Pancreas (tissue), 10 donors: ENCODE measurements around the gene SEMA4D. TPM values are rescaled to one million over a fixed set of nuclear protein-coding genes. Genes with fewer than 3 reads are reported as not detected.

ENCODE experiments used
- ATAC-seq, 4 donors: fragments of 200-7000 bp; cut with Tn5 transposase; one replicate each; pipeline versions ENCODE4 v1.8.0 to v1.9.1; 2020; ENCODE audit warnings: mild to moderate bottlenecking in 4 of 4, moderate library complexity in 4 of 4
- DNase-seq, 6 donors: peaks; one replicate each; pipeline ENCODE4 v3.0.0-alpha.2; 2020
- FAIRE-seq: peaks from 2 replicates; lab custom pipeline; 2012; peaks lifted over from hg19 to GRCh38; lab: Jason Lieb, UNC
- H3K27ac ChIP-seq, 4 donors: fragments of 200-600 bp; sonication (generic); 1 replicate in 3 of 4; 2 replicates in 1 of 4; pipeline versions ENCODE4 v1.5.0 to v1.8.0; 2020
- H3K27me3 ChIP-seq, 4 donors: fragments of 200-600 bp; one replicate each; pipeline ENCODE4 v1.8.0; 2021
- H3K36me3 ChIP-seq, 3 donors: fragments of 200-600 bp; sonication (generic) in 1 of 3; one replicate each; pipeline versions ENCODE4 v1.5.0 to v1.8.0; 2020 to 2021
- H3K4me1 ChIP-seq, 3 donors: fragments of 200-600 bp; one replicate each; pipeline ENCODE4 v1.8.0; 2021
- H3K4me3 ChIP-seq, 4 donors: fragments of 200-600 bp; sonication (generic) in 2 of 4; one replicate each; pipeline versions ENCODE4 v1.5.0 to v1.8.0; 2020 to 2021
- H3K9me3 ChIP-seq, 4 donors: fragments of 200-600 bp; one replicate each; pipeline ENCODE4 v1.8.0; 2021
- WGBS, 2 donors: extraction: QIAGEN DNeasy Blood & Tissue Kit; methylation state at CpG; one replicate each; pipeline ENCODE4 v1.1.7; 2013; 5-methylcytosine and 5-hydroxymethylcytosine counted together
- intact Hi-C, 3 donors: fragments of 100-400 bp; cut with DNase I; formaldehyde crosslinking; loops; one replicate each; pipeline versions ENCODE4 v1.11.1 to v1.14.2; 2022
- polyA plus RNA-seq, 2 donors: library from polyadenylated mRNA; stranded (reverse); fragments of 200-250 nt; gene quantifications; one replicate each; pipeline ENCODE4 v1.2.3, GENCODE V29; 2013
- total RNA-seq, 6 donors: library from RNA; stranded (reverse); fragmentation: NEBNext Ultra II Directional in 4 of 6; extraction: Animal tissue kit (Norgen Biotek cat#: 25700) in 4 of 6; gene quantifications; one replicate each; pipeline versions ENCODE4 v1.2.1 to v1.2.4, GENCODE V29; 2021 to 2023
- TF ChIP-seq, protein P1 (sequence below), 4 donors: fragments of 200-600 bp; sonication (generic) in 3 of 4; IDR thresholded peaks; one replicate each; pipeline versions ENCODE4 v1.5.0 to v1.8.0; 2021; ENCODE audit warnings: antibody characterized with exemption in 4 of 4
- donor health status: healthy with polysubstance abuse.
- donor health status: DM: no; HTN: no; CAD: no; lungs with moderate emphysema.
- donor health status: DM: no; HTN: no; CAD: no.
- donor health status: control.
- donor health status: control.
- donor health status: Bipolar disorder and iron deficiency.
- donor health status: DM: yes; HTN: yes; CAD: no.
- donor health status: DM: no; HTN: no; CAD: no.
- donor health status: DM: no; HTN: no; CAD: no.
- donor health status: DM: yes; HTN: yes; CAD: no.

SEMA4D gene
- total and polyA plus RNA-seq, 8 donors, result 7.1 to 29.7 (median 12.9) TPM

DNA sequence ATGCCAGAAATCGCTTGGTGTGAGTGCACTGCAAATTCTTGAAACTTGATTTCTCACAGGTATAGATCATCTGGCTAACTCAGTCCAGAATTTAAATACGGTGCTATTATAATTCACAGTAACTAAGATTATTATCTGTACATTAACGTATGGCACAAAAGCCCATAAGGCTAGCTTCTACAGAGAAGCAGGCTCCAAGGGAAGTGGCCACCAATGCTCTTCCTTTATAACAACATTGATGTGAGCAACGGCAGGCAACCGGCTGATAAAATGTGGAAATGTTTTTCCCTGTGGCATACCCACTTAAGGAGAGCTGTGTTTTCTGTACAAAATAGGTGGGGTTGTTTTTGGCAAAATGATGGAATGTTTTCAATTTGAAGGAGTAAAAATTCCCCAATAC is 35.7 kb downstream of the SEMA4D start:
- TF ChIP-seq, protein P1, sequence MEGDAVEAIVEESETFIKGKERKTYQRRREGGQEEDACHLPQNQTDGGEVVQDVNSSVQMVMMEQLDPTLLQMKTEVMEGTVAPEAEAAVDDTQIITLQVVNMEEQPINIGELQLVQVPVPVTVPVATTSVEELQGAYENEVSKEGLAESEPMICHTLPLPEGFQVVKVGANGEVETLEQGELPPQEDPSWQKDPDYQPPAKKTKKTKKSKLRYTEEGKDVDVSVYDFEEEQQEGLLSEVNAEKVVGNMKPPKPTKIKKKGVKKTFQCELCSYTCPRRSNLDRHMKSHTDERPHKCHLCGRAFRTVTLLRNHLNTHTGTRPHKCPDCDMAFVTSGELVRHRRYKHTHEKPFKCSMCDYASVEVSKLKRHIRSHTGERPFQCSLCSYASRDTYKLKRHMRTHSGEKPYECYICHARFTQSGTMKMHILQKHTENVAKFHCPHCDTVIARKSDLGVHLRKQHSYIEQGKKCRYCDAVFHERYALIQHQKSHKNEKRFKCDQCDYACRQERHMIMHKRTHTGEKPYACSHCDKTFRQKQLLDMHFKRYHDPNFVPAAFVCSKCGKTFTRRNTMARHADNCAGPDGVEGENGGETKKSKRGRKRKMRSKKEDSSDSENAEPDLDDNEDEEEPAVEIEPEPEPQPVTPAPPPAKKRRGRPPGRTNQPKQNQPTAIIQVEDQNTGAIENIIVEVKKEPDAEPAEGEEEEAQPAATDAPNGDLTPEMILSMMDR (IDR thresholded peaks at IDR 0.05), result no peak
- no peak for FAIRE-seq

GRCh38 chr9:89461265-89461664 is 36.6 kb downstream of the SEMA4D start:
- no peak for FAIRE-seq
- 75 to 78% methylated on average over 8 of the region's 8 CpGs for WGBS, 2 donors
- peak in 2 of 4 donors; percentile 64 to 73 for ATAC-seq

More for the DNA sequence above, 35.7 kb downstream of the SEMA4D start:
- no peak for DNase-seq
- Histone ChIP-seq H3K9me3 (no peaks in the 10 kb centered on the region), H3K4me1 (no peaks in the 10 kb centered on the region), H3K4me3 (no peak overlapping the region), H3K36me3 (no peaks in the 10 kb centered on the region), H3K27me3 (no peaks in the 10 kb centered on the region), H3K27ac (no peak overlapping the region)
- no peak for ATAC-seq
- intact Hi-C loops, result no loop called here
- 81 to 89% methylated on average over 5 of the region's 5 CpGs for WGBS, 2 donors

DNA sequence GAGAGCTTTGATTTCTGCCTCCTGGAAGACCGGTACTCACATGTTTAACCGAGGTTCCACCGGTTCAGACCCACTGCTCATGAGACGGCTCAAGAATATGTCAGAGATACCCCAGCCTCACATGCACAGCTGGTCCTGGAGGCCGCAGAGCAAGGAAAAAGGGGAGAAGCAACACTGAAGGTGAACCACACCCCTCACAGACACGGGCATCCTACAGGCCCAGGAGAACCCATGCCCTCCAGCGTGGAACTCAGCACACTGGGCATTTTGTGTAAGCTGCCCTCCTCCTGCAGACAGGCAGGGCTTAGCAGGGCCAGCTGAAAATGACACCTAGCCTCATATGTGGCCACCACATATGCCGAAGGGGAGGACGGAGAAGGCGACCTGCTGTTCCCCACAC is 37.4 kb downstream of the SEMA4D start:
- intact Hi-C loops, result no loop called here
- no peaks in the 10 kb centered on the region for H3K36me3 ChIP-seq
- no peak overlapping the region for H3K27ac ChIP-seq
- TF ChIP-seq, protein P1 (IDR thresholded peaks at IDR 0.05), result no peak
- no peaks in the 10 kb centered on the region for H3K9me3 ChIP-seq
- 86 to 91% methylated on average over 10 of the region's 10 CpGs for WGBS, 2 donors
- no peak overlapping the region for H3K4me3 ChIP-seq
- no peak for FAIRE-seq
- no peak for ATAC-seq
- H3K4me1 ChIP-seq, result no peaks in the 10 kb centered on the region
- peak in 1 of 6 donors; percentile 41 for DNase-seq
- H3K27me3 ChIP-seq, result no peaks in the 10 kb centered on the region

More at GRCh38 chr9:89461265-89461664, 36.6 kb downstream of the SEMA4D start:
- Histone ChIP-seq H3K4me3 (no peak overlapping the region), H3K36me3 (no peaks in the 10 kb centered on the region), H3K9me3 (no peaks in the 10 kb centered on the region), H3K4me1 (no peaks in the 10 kb centered on the region), H3K27me3 (no peaks in the 10 kb centered on the region), H3K27ac (no peak overlapping the region)
- TF ChIP-seq, protein P1 (IDR thresholded peaks at IDR 0.05), result no peak
- intact Hi-C loops, result no loop called here
- DNase-seq, result no peak

DNA sequence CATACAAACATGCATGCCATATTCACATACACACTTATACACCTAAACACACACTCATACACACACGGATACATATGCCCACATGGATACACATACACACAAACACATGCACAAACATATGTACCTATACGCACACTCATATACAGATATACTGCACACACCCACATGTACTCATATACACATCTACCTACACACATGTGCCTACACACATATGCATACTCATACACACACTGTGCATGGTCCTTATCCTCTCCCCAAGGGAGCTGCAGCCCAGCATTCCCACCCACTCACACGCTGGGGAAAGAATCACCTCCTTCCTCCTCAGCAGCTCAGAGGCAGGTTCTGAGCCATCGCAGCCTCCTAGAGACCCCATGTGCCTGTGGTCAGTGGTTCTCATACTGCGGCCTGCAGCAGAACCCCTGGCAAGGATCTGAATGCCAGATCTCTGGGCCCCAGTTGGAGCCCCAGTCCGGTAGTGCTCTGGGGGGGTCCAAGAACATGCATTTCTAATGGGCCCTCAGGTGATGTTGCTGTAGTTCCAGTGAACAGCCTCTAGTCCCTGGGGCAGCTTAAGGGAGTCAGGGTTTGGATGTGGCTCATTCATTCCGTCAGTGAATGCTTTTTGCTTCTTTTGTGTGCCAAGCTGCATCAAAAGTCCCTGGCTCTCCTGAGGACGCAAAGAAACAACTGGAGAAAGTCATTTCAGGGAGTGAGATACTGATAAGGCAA is 39.0 kb downstream of the SEMA4D start:
- Histone ChIP-seq H3K27ac (no peak overlapping the region), H3K27me3 (no peaks in the 10 kb centered on the region), H3K9me3 (no peaks in the 10 kb centered on the region), H3K4me3 (no peak overlapping the region), H3K36me3 (no peaks in the 10 kb centered on the region), H3K4me1 (no peaks in the 10 kb centered on the region)
- ATAC-seq, result no peak
- WGBS, 2 donors, result 92 to 96% methylated on average over 8 of the region's 8 CpGs
- TF ChIP-seq, protein P1 (IDR thresholded peaks at IDR 0.05), result no peak
- intact Hi-C loops, result no loop called here
- FAIRE-seq, result no peak
- DNase-seq, result peak in 1 of 6 donors; percentile 24

- intact Hi-C loops, result no loop called here
- Histone ChIP-seq H3K9me3 (no peaks in the 10 kb centered on the region), H3K36me3 (no peaks in the 10 kb centered on the region), H3K4me3 (no peak overlapping the region), H3K4me1 (no peaks in the 10 kb centered on the region), H3K27ac (no peak overlapping the region), H3K27me3 (no peaks in the 10 kb centered on the region)
- DNase-seq (peak in 1 of 6 donors; percentile 16), ATAC-seq (no peak), FAIRE-seq (no peak)
- WGBS, 2 donors, result 92 to 96% methylated on average over 9 of the region's 9 CpGs
- TF ChIP-seq, protein P1 (IDR thresholded peaks at IDR 0.05), result no peak
Observed at GRCh38 chr9:89457376-89457855, 40.5 kb downstream of the SEMA4D start.
